Neural progenitor cell (in vitro differentiated cells): ENCODE measurements around the gene KCNT1. TPM values are rescaled to one million over a fixed set of nuclear protein-coding genes. Genes with fewer than 3 reads are reported as not detected.

Experiments
- DNase-seq: peaks from one replicate; pipeline ENCODE4 v3.0.0-alpha.2; 2016; ENCODE audit warnings: low spot score
- H2AFZ ChIP-seq: fragments of 200-600 bp; sonication (generic); replicated peaks from 2 replicates; pipeline ENCODE4 v1.6.1; 2016; ENCODE audit warnings: antibody characterized with exemption
- H3F3A ChIP-seq: fragments of 200-600 bp; sonication (generic); 2 replicates; pipeline ENCODE4 v1.6.1; 2016; ENCODE audit warnings: antibody characterized with exemption, low read depth
- H3K27ac ChIP-seq: fragments of 200-600 bp; sonication (generic); 2 replicates; pipeline ENCODE4 v1.5.1; 2016; ENCODE audit warnings: mild to moderate bottlenecking
- H3K27me3 ChIP-seq: fragments of 200-600 bp; sonication (generic); 2 replicates; pipeline ENCODE4 v1.6.1; 2016; ENCODE audit warnings: mild to moderate bottlenecking, moderate library complexity
- H3K36me3 ChIP-seq: fragments of 200-600 bp; sonication (generic); 2 replicates; pipeline ENCODE4 v1.5.1; 2016
- H3K4me1 ChIP-seq: fragments of 200-600 bp; sonication (generic); 2 replicates; pipeline ENCODE4 v1.6.1; 2016; ENCODE audit warnings: mixed run types
- H3K4me2 ChIP-seq: fragments of 200-600 bp; sonication (generic); 2 replicates; pipeline ENCODE4 v1.6.1; 2016
- H3K4me3 ChIP-seq: fragments of 200-600 bp; sonication (generic); 2 replicates; pipeline ENCODE4 v1.5.1; 2016
- H3K79me2 ChIP-seq: fragments of 200-600 bp; sonication (generic); 2 replicates; pipeline ENCODE4 v1.6.1; 2016; ENCODE audit warnings: low read depth
- H3K9ac ChIP-seq: fragments of 200-600 bp; sonication (generic); 2 replicates; pipeline ENCODE4 v1.6.1; 2016
- H3K9me3 ChIP-seq: fragments of 200-600 bp; sonication (generic); 2 replicates; pipeline ENCODE4 v1.5.1; 2016; ENCODE audit warnings: low read depth
- H4K20me1 ChIP-seq: fragments of 200-600 bp; sonication (generic); 2 replicates; pipeline ENCODE4 v1.6.1; 2016; ENCODE audit warnings: low read depth
- H3K27ac Mint-ChIP-seq: 3 replicates; pipeline ENCODE4 v1.8.0; 2021; ENCODE audit warnings: mixed read lengths
- H3K27me3 Mint-ChIP-seq: 2 replicates; pipeline ENCODE4 v1.8.0; 2022; ENCODE audit warnings: low read depth, mild to moderate bottlenecking, inconsistent platforms, moderate library complexity, mixed read lengths; ENCODE audit not compliant: insufficient read depth
- H3K36me3 Mint-ChIP-seq: 3 replicates; pipeline ENCODE4 v1.8.0; 2021; ENCODE audit warnings: mixed read lengths
- H3K4me1 Mint-ChIP-seq: 3 replicates; pipeline ENCODE4 v1.8.0; 2021; ENCODE audit warnings: mixed read lengths
- H3K4me3 Mint-ChIP-seq: 3 replicates; pipeline ENCODE4 v1.8.0; 2021; ENCODE audit warnings: mild to moderate bottlenecking, moderate library complexity, mixed read lengths
- H3K9me3 Mint-ChIP-seq: 3 replicates; pipeline ENCODE4 v1.8.0; 2020; ENCODE audit warnings: mixed read lengths
- CTCF ChIP-seq: fragments of 200-600 bp; sonication (generic); IDR thresholded peaks from 2 replicates; pipeline ENCODE4 v1.5.1; 2017; ENCODE audit warnings: antibody characterized with exemption, mild to moderate bottlenecking
- EZH2 ChIP-seq: fragments of 200-600 bp; sonication (generic); IDR thresholded peaks from 2 replicates; pipeline ENCODE4 v1.6.1; 2017; ENCODE audit warnings: antibody characterized with exemption, mild to moderate bottlenecking, moderate library complexity
- EZH2phosphoT487 ChIP-seq: fragments of 200-600 bp; sonication (generic); IDR thresholded peaks from 2 replicates; pipeline ENCODE4 v1.6.1; 2017; ENCODE audit warnings: antibody characterized with exemption
- total RNA-seq: library from RNA; depleted of rRNA; stranded (reverse); fragments of >200 nt; gene quantifications from 2 replicates; pipeline ENCODE4 v1.2.3, GENCODE V29; 2015; ENCODE audit warnings: low replicate concordance

The KCNT1 gene
- total RNA-seq, 1 donor from 2014 or later: not detected

GRCh38 chr9:135711881-135712280 is 9.9 kb downstream of the KCNT1 start:
- H3K4me3 Mint-ChIP-seq: no peak overlapping the region

GRCh38 chr9:135712613-135713295 is 10.8 kb downstream of the KCNT1 start:
- Histone ChIP-seq H3K4me1 (no peaks in the 10 kb centered on the region), H3K27me3 (peaks cover 47% of the 10 kb centered on the region), H3F3A (no peaks in the 10 kb centered on the region), H3K9ac (no peak overlapping the region), H2AFZ (no peak overlapping the region), H4K20me1 (peaks cover 27% of the 10 kb centered on the region), H3K79me2 (no peaks in the 10 kb centered on the region), H3K4me2 (no peak overlapping the region), H3K9me3 (no peaks in the 10 kb centered on the region), H3K4me3 (no peak overlapping the region), H3K36me3 (no peaks in the 10 kb centered on the region), H3K27ac (no peak overlapping the region)
- Mint-ChIP-seq H3K36me3 (no peaks in the 10 kb centered on the region), H3K4me1 (no peaks in the 10 kb centered on the region), H3K27ac (no peak overlapping the region), H3K9me3 (no peaks in the 10 kb centered on the region), H3K4me3 (no peak overlapping the region), H3K27me3 (peaks cover 41% of the 10 kb centered on the region)
- TF ChIP-seq EZH2phosphoT487: no peak
- TF ChIP-seq CTCF: no peak
- TF ChIP-seq EZH2: no peak
- DNase-seq: no peak

More at GRCh38 chr9:135711881-135712280, 9.9 kb downstream of the KCNT1 start:
- Histone ChIP-seq H3K4me2 (no peak overlapping the region), H3K9ac (no peak overlapping the region), H3F3A (no peaks in the 10 kb centered on the region), H3K27ac (no peak overlapping the region), H3K79me2 (no peaks in the 10 kb centered on the region), H4K20me1 (peaks cover 27% of the 10 kb centered on the region), H2AFZ (no peak overlapping the region), H3K9me3 (no peaks in the 10 kb centered on the region), H3K27me3 (peaks cover 44% of the 10 kb centered on the region), H3K36me3 (no peaks in the 10 kb centered on the region), H3K4me3 (no peak overlapping the region), H3K4me1 (no peaks in the 10 kb centered on the region)
- Mint-ChIP-seq H3K9me3 (no peaks in the 10 kb centered on the region), H3K4me1 (no peaks in the 10 kb centered on the region), H3K27me3 (peaks cover 38% of the 10 kb centered on the region), H3K27ac (no peak overlapping the region), H3K36me3 (no peaks in the 10 kb centered on the region)
- no peak for DNase-seq
- no peak for TF ChIP-seq EZH2phosphoT487
- TF ChIP-seq CTCF: no peak
- TF ChIP-seq EZH2: no peak

- TF ChIP-seq CTCF (no peak), EZH2 (peak; percentile 83), EZH2phosphoT487 (peak; percentile 69)
- Histone ChIP-seq H4K20me1 (peaks cover 27% of the 10 kb centered on the region), H3K9ac (no peak overlapping the region), H3K36me3 (no peaks in the 10 kb centered on the region), H3K4me3 (peak overlapping the region; percentile 45), H3K4me2 (peak overlapping the region; percentile 71), H3F3A (no peaks in the 10 kb centered on the region), H3K4me1 (no peaks in the 10 kb centered on the region), H3K27ac (no peak overlapping the region), H3K27me3 (peaks cover 47% of the 10 kb centered on the region), H3K79me2 (no peaks in the 10 kb centered on the region), H3K9me3 (no peaks in the 10 kb centered on the region), H2AFZ (no peak overlapping the region)
- H3K4me3 Mint-ChIP-seq: no peak overlapping the region
- H3K4me1 Mint-ChIP-seq: no peaks in the 10 kb centered on the region
- DNase-seq: peak; percentile 85
- no peaks in the 10 kb centered on the region for H3K9me3 Mint-ChIP-seq
- H3K27ac Mint-ChIP-seq: no peak overlapping the region
- H3K27me3 Mint-ChIP-seq: peaks cover 42% of the 10 kb centered on the region
- H3K36me3 Mint-ChIP-seq: no peaks in the 10 kb centered on the region
These were observed 12.5 kb downstream of the KCNT1 start for GRCh38 chr9:135714242-135715055.
